Subcutaneous adipose tissue (tissue), 4 donors: ENCODE results near the gene KRTAP10-3. TPM values are rescaled to one million over a fixed set of nuclear protein-coding genes. Genes with fewer than 3 reads are reported as not detected.

ENCODE experiments used
- total RNA-seq, 4 donors: library from RNA; depleted of rRNA; stranded (reverse); fragments of >200 nt; gene quantifications; one replicate each; pipeline ENCODE4 v1.1.0, GENCODE V29; 2016
- TF ChIP-seq, protein P1 (sequence below): fragments of 450-650 bp; IDR thresholded peaks from one replicate; pipeline ENCODE4 v1.5.1; 2016; ENCODE audit warnings: low read depth, mild to moderate bottlenecking, control low read depth, antibody characterized with exemption, moderate library complexity

Gene KRTAP10-3
- total RNA-seq, 4 donors from 2014 or later, result not detected

DNA sequence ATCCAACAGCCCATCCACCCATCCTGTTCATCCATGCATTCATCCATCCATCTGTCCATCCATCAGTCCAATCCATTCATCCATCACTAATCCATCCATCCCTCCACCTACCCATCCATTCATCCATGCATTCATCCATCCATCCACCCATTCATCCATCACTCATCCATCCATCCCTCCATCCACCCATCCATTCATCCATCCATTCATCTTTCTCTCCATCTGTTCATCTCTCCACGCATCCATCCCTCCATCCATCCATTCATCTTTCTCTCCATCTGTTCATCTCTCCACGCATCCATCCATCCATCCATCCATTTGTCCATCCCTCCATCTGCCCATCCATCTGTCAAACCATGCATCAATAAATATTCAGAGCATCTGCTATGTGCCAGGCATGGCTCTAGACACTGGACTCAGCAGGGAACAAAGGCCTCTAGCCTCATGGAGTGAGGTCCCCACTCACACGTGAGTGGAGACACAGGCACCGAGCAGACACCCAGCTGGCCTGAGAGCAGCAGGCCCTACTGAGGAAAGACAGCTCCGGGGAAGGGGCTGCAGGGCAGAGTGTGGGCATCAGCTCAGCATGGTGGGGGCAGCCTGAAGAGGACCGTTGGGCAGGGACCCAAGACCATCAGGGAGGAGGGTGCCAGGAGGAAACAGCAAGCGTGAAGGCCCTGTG lies 28.2 kb downstream of the KRTAP10-3 start:
- TF ChIP-seq, protein P1, sequence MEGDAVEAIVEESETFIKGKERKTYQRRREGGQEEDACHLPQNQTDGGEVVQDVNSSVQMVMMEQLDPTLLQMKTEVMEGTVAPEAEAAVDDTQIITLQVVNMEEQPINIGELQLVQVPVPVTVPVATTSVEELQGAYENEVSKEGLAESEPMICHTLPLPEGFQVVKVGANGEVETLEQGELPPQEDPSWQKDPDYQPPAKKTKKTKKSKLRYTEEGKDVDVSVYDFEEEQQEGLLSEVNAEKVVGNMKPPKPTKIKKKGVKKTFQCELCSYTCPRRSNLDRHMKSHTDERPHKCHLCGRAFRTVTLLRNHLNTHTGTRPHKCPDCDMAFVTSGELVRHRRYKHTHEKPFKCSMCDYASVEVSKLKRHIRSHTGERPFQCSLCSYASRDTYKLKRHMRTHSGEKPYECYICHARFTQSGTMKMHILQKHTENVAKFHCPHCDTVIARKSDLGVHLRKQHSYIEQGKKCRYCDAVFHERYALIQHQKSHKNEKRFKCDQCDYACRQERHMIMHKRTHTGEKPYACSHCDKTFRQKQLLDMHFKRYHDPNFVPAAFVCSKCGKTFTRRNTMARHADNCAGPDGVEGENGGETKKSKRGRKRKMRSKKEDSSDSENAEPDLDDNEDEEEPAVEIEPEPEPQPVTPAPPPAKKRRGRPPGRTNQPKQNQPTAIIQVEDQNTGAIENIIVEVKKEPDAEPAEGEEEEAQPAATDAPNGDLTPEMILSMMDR, result no peak

DNA sequence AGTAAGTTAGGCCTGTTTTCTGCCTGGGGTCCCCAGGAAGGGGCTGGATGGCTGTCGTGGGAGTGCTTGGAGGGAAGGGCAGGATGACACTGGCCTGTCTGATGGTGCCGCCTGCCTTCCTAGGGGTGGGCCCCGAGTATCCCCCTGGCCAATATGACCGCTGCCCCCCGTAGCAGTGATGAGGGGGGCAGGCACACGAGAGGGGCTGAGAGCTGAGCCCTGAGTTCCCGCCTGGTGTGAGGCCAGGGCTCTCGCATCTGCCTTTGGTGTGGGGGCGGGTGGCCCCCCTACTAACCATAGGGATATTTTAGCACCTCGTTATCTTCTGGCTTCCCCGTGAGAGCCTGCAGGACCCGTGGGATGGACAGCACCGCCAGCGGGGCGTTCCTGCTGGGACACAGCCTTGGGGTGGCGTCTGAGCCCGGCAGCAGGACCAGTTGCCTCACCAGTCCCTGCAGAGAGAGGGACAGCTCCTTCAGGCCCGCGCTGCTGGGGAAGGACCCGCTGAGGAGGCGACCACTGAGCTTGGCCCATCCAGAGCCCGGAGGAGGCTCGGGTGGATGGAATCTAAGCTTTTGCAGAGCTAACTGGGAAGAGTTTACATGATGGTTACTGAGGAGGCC lies 29.0 kb downstream of the KRTAP10-3 start:
- TF ChIP-seq, protein P1, result no peak

DNA sequence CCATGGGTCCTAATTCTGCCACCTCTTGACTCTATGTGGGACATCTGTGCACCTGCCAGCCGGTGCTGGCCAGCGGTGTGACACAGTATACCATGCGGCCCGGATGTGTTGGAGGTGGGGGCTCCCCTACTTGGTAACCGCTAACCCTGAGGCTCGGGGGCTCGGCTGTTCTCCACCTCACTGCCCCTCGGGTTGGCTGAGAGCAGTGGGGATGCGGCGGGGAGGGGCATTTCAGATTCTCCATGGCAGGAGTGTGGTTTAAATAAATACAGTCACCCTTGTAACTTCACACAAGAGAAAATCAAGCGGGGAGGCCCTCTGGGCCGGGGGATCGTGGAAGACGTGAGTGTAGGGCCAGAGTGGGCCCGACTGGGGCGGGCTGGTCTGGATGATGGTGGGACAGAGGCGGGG lies 29.6 kb downstream of the KRTAP10-3 start:
- TF ChIP-seq, protein P1, result no peak

DNA sequence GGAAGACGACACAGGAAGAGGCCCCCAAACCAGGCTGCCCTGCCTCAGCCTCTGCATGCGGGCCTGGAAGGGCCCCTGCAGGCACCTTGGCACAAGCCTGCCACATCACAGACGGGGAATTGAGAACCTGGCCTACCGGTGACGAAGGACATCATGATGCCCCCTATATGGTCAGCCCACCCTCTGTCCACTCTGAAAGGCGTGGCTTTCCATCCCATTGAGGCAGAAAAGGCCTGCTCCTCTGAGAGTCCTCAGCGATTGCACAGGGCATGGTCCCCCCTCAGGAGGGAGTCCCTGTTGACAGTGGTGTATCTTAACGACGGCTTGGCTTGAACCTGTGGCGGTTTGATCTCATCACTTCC lies 30.0 kb downstream of the KRTAP10-3 start:
- TF ChIP-seq, protein P1, result no peak

DNA sequence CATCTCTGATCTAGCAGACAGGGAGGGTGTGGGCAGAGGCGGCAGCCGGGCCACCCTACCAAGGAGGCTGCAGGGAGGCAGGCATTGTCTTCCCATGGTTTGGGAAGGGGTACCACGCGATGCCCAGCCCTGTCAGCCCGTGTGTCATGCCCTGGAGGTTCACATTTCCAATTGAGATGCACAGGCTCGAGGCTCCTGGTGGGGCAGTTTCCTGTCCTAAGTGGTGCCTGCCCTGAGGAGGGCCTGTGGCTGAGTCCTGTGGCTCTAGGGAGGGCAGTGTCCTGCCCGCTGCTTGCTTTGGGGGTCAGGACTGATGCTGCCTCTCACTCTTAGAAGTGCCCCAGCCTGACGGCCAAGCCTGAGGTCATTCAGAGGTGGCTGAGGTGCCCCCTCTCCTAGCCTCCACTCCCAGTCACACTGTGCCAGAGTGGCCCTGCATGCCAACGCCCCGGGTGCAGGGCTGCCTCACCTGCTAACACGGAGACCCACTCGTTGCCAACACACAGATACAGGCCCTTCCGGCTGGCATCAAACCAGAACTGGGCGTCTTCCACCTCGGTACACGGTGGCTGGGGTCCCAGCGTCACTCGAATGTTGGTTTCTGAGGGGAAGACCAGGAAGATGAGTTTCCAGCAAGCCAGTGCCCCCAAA lies 30.5 kb downstream of the KRTAP10-3 start:
- TF ChIP-seq, protein P1, result no peak

DNA sequence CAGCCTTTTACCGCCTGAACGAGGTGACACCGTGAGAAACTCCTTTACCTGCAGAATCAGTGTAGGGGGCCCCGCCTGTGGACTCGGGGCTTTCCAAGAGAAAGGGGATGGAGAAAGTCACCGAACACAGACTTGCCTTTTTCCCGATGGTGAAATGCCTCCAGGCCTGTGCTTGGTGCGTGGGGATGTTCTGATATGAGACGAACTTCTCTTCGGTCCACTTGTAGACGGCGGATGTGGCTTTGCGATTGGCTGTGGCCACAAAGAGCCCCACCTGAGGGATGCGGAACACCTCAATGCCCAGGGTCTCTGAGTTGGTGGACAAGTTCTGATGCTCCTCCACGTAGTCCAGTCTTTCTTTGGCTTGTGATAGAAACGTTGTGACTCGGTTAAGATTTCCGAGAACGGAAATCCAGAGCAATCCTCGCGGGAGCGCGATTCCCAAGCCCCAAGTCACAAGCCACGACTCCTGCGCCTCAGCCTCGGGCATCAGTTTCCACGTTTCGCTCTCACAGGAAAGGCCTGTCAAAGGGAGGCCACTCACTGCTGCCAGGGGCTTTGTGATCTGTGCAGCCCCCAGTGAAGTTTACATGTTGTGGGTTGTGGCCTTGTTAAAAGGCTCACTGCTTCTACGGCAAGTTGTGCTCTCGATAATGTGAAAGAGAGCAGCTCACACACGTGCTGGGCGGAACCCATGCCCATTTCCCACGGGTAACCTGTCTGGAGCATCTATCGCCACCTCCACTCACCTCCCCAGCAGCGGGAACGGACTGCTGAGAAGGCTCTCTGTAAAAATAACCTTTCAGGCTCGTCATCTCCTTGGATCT lies 31.2 kb downstream of the KRTAP10-3 start:
- TF ChIP-seq, protein P1, result no peak
